ENCODE results near the gene FADS6. TPM values are rescaled to one million over a fixed set of nuclear protein-coding genes. Genes with fewer than 3 reads are reported as not detected.

The FADS6 gene
- total and polyA plus RNA-seq, 10 of the 15 experiments (the other 5 are each of a cell fraction or from before 2014, with no cell fraction given), result not detected

DNA sequence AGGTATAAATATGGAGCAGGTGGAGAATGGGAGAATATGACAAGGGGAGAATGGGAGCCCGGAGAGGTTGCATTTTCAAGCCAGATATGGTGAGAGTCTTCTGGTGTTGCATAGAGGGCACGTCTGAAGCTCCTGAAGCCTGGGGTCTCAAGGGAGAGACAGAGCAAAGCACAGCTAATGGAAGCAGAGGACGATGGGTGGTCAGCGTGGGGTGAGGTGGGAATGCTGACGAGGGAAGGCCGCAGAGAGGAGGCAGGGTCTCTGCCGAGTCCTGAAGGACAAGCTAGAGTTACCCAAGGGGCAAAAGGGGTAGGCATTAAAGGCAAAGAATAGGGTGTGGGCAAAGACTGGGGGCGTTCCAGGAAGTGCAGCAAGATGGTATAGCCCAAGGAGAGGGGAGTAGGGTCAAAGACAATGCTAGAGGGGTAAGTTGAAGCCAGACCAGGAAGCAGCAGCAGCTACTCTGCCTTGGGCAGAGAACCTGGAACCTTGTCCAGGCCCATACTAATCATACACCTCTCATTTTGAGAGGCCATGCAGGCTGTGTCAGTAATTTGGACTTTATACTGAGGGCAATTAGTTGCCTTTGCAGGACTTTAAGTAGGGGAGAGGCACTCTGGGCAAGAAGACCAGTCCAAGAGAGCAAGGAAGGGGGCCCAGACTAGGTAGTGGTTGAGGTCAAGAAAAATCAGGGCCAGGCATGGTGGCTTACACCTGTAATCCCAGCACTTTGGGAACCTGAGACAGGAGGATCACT lies 44.9 kb upstream of the FADS6 start:
- H3K79me2 ChIP-seq (ENCODE audit: control insufficient read depth, insufficient read depth, low read length), result no peaks in the 10 kb centered on the region
- in situ Hi-C loops (cut with MboI), result no loop called here
- intact Hi-C loops (cut with micrococcal nuclease; ENCODE audit: unreplicated experiment), result no loop called here
- H3K4me1 ChIP-seq (ENCODE audit: control insufficient read depth, insufficient read depth, low read length), result no peaks in the 10 kb centered on the region
- TF ChIP-seq SIX5 (IDR thresholded peaks at IDR 0.05; ENCODE audit: low read depth, low read length, severe bottlenecking) (no peak), HCFC1 (IDR thresholded peaks at IDR 0.05; ENCODE audit: low read length) (no peak), MXI1 (IDR thresholded peaks at IDR 0.05; ENCODE audit: low read depth, low read length) (no peak), HDGF (IDR thresholded peaks at IDR 0.05) (no peak)
- TF ChIP-seq, protein P1, sequence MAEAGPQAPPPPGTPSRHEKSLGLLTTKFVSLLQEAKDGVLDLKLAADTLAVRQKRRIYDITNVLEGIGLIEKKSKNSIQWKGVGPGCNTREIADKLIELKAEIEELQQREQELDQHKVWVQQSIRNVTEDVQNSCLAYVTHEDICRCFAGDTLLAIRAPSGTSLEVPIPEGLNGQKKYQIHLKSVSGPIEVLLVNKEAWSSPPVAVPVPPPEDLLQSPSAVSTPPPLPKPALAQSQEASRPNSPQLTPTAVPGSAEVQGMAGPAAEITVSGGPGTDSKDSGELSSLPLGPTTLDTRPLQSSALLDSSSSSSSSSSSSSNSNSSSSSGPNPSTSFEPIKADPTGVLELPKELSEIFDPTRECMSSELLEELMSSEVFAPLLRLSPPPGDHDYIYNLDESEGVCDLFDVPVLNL (IDR thresholded peaks at IDR 0.05; ENCODE audit: low read depth, low read length), result no peak
- TF ChIP-seq, protein P2, sequence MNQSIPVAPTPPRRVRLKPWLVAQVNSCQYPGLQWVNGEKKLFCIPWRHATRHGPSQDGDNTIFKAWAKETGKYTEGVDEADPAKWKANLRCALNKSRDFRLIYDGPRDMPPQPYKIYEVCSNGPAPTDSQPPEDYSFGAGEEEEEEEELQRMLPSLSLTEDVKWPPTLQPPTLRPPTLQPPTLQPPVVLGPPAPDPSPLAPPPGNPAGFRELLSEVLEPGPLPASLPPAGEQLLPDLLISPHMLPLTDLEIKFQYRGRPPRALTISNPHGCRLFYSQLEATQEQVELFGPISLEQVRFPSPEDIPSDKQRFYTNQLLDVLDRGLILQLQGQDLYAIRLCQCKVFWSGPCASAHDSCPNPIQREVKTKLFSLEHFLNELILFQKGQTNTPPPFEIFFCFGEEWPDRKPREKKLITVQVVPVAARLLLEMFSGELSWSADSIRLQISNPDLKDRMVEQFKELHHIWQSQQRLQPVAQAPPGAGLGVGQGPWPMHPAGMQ (IDR thresholded peaks at IDR 0.05; ENCODE audit: borderline replicate concordance), result no peak
- TF ChIP-seq, protein P3, sequence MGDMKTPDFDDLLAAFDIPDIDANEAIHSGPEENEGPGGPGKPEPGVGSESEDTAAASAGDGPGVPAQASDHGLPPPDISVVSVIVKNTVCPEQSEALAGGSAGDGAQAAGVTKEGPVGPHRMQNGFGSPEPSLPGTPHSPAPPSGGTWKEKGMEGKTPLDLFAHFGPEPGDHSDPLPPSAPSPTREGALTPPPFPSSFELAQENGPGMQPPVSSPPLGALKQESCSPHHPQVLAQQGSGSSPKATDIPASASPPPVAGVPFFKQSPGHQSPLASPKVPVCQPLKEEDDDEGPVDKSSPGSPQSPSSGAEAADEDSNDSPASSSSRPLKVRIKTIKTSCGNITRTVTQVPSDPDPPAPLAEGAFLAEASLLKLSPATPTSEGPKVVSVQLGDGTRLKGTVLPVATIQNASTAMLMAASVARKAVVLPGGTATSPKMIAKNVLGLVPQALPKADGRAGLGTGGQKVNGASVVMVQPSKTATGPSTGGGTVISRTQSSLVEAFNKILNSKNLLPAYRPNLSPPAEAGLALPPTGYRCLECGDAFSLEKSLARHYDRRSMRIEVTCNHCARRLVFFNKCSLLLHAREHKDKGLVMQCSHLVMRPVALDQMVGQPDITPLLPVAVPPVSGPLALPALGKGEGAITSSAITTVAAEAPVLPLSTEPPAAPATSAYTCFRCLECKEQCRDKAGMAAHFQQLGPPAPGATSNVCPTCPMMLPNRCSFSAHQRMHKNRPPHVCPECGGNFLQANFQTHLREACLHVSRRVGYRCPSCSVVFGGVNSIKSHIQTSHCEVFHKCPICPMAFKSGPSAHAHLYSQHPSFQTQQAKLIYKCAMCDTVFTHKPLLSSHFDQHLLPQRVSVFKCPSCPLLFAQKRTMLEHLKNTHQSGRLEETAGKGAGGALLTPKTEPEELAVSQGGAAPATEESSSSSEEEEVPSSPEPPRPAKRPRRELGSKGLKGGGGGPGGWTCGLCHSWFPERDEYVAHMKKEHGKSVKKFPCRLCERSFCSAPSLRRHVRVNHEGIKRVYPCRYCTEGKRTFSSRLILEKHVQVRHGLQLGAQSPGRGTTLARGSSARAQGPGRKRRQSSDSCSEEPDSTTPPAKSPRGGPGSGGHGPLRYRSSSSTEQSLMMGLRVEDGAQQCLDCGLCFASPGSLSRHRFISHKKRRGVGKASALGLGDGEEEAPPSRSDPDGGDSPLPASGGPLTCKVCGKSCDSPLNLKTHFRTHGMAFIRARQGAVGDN (IDR thresholded peaks at IDR 0.05), result no peak
- ChIA-PET RAD21 (ENCODE audit: unreplicated experiment) (interaction anchor here (1.2 kb wide), 1 partner anchor 20 kb away, joined by 4 read pairs; no protein-coding TSS in a partner anchor), CTCF (interaction anchor here (0.7 to 1.8 kb wide), 4 partner anchors 13 to 22 kb away, joined by 3 to 7 read pairs (median 4); partner anchors contain the start of gene OTOP2), POLR2A (interaction anchor here (0.8 kb wide), 1 partner anchor 17 kb away, joined by 3 read pairs; no protein-coding TSS in a partner anchor), SMC1A (ENCODE audit: uncharacterized antibody, unreplicated experiment) (no interaction called here)
- no peaks in the 10 kb centered on the region for H4K20me1 ChIP-seq (ENCODE audit: control insufficient read depth, insufficient read depth)
- no peak overlapping the region for H3K4me2 ChIP-seq (ENCODE audit: control insufficient read depth, insufficient read depth)
- no peak overlapping the region for H2AFZ ChIP-seq (ENCODE audit: control insufficient read depth, low read depth, low read length)
- 23% methylated on average over 8 of the region's 8 CpGs for WGBS (ENCODE audit: insufficient coverage, insufficient replicate concordance, low lambda C conversion rate, missing lambda C conversion rate)
- no peak overlapping the region for H3K9ac ChIP-seq (ENCODE audit: control insufficient read depth, insufficient read depth, low read length)
- no peaks in the 10 kb centered on the region for H3K9me3 ChIP-seq (replicated peaks; ENCODE audit: control insufficient read depth, insufficient read depth, low read length)
- H3K4me3 ChIP-seq, result no peak overlapping the region
- no peaks in the 10 kb centered on the region for H3K36me3 ChIP-seq (ENCODE audit: control insufficient read depth in 2 of 2, insufficient read depth in 2 of 2, low read length in 1 of 2)
- ATAC-seq, result no peak
- FAIRE-seq, result no peak
- no TSS peak for BruUV-seq (replicated peaks)
- no peak for DNase-seq (ENCODE audit: low read depth, low spot score)
- H3K27me3 ChIP-seq (replicated peaks in 1 of 2; ENCODE audit: control insufficient read depth in 2 of 2, insufficient read depth in 2 of 2, low read length in 1 of 2), result peaks cover 3 to 9% of the 10 kb centered on the region in 2 experiments; a peak in 3 of 4 replicates
- H3K27ac ChIP-seq (ENCODE audit: control insufficient read depth, insufficient read depth), result no peak overlapping the region

Measured in GM12878 (cell line).